Stimulated activated CD4-positive, alpha-beta T cell treated with anti-CD3 and anti-CD28 coated beads, Interleukin-12 subunit alpha, Interleukin-12 subunit beta, amount 100 ng/mL, for 4 hours (primary cell): ENCODE data around the gene CREG1.
"Not testable (repeated sequence)": the region's sequence is repeated elsewhere in the genome, so short reads cannot be mapped to it uniquely, and the experiment has no call there.

Source experiments
- DNase-seq: peaks from one replicate; pipeline ENCODE4 v3.0.0-alpha.2; 2020

The CREG1 gene

GRCh38 chr1:167553136-167554027 is at the start of gene CREG1:
Gene CREG1, minus strand, starts transcription at chr1:167553762.
- DNase-seq = peak; percentile 88

- no peak for DNase-seq
Measured at GRCh38 chr1:167602840-167603239, 49.3 kb upstream of the CREG1 start.

GRCh38 chr1:167601442-167602383 is 48.2 kb upstream of the CREG1 start:
- DNase-seq = no peak

GRCh38 chr1:167599957-167600581 is 46.5 kb upstream of the CREG1 start:
- peak; percentile 6 for DNase-seq

GRCh38 chr1:167594822-167595221 is 41.3 kb upstream of the CREG1 start:
- DNase-seq = no peak

- DNase-seq = no peak
Measured at GRCh38 chr1:167593860-167594259, 40.3 kb upstream of the CREG1 start.

GRCh38 chr1:167592475-167592874 is 38.9 kb upstream of the CREG1 start:
- DNase-seq = no peak

GRCh38 chr1:167588361-167588760 is 34.8 kb upstream of the CREG1 start:
- DNase-seq = no peak

- DNase-seq = no peak
Measured at GRCh38 chr1:167587872-167588271, 34.3 kb upstream of the CREG1 start.

GRCh38 chr1:167587342-167587741 is 33.8 kb upstream of the CREG1 start:
- DNase-seq = no peak

- no peak for DNase-seq
Measured at GRCh38 chr1:167584581-167584980, 31.0 kb upstream of the CREG1 start.

- DNase-seq = no peak
Measured at GRCh38 chr1:167582722-167583121, 29.2 kb upstream of the CREG1 start.

GRCh38 chr1:167582064-167582463 is 28.5 kb upstream of the CREG1 start:
- no peak for DNase-seq

GRCh38 chr1:167579986-167580385 is 26.4 kb upstream of the CREG1 start:
- no peak for DNase-seq

- no peak for DNase-seq
Measured at GRCh38 chr1:167578939-167579521, 25.5 kb upstream of the CREG1 start.

- DNase-seq = no peak
Measured at GRCh38 chr1:167575649-167576048, 22.1 kb upstream of the CREG1 start.

GRCh38 chr1:167573035-167573434 is 19.5 kb upstream of the CREG1 start:
- DNase-seq = no peak

- DNase-seq = not testable (repeated sequence)
Measured at GRCh38 chr1:167570712-167571111, 17.1 kb upstream of the CREG1 start.

GRCh38 chr1:167567663-167568062 is 14.1 kb upstream of the CREG1 start:
- no peak for DNase-seq

GRCh38 chr1:167566766-167567165 is 13.2 kb upstream of the CREG1 start:
- DNase-seq = no peak

- DNase-seq = no peak
Measured at GRCh38 chr1:167565922-167566321, 12.4 kb upstream of the CREG1 start.

- no peak for DNase-seq
Measured at GRCh38 chr1:167564612-167565270, 11.2 kb upstream of the CREG1 start.
